GM18498 (cell line): Measurements from ENCODE around the gene TMED5.
"Not testable (repeated sequence)": the region's sequence is repeated elsewhere in the genome, so short reads cannot be mapped to it uniquely, and the experiment has no call there.

Experiments
- ATAC-seq: cut with Tn5 transposase; IDR thresholded peaks from one replicate; pipeline ENCODE4 v1.9.1; 2021; ENCODE audit warnings: mild to moderate bottlenecking, moderate library complexity; ENCODE audit not compliant: unreplicated experiment

Gene TMED5

DNA sequence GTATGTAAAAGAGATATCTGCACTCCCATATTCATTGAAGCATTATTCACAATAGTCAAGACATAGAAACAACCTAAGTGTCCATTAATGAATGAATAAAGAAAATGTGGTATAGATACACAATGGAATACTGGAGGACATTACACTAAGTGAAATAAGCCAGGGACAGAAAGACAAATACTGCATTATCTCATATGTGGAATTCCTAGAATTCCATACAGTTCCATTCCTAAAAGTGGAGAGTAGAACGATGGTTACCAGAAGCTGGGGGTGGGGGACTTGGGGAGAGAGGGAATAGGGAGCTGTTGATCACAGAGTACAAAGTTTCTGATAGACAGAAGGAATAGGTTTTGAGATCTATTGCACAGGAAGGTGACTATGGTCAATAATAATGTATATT is 7.4 kb downstream of the TMED5 start:
- no peak for ATAC-seq

GRCh38 chr1:93171549-93172034 is 8.6 kb downstream of the TMED5 start:
- ATAC-seq: no peak

DNA sequence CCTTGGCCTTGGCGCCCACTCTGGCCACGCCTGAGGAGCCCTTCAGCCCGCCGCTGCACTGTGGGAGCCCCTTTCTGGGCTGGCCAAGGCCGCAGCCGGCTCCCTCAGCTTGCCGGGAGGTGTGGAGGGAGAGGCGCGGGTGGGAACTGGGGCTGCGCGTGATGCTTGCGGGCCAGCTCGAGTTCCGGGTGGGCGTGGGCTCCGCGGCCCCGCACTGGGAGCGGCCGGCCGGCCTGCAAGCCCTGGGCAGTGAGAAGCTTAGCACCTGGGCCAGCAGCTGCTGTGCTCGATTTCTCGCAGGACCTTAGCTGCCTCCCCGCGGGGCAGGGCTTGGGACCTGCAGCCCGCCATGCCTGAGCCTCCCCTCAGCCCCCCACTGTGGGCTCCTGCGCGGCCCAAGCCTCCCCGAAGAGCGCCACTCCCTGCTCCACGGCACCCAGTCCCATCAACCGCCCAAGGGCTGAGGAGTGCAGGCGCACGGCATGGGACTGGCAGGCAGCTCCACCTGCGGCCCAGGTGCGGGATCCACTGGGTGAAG is 10.0 kb downstream of the TMED5 start:
- not testable (repeated sequence) for ATAC-seq

- no peak for ATAC-seq
Measured at GRCh38 chr1:93167006-93167405, 13.2 kb downstream of the TMED5 start.

DNA sequence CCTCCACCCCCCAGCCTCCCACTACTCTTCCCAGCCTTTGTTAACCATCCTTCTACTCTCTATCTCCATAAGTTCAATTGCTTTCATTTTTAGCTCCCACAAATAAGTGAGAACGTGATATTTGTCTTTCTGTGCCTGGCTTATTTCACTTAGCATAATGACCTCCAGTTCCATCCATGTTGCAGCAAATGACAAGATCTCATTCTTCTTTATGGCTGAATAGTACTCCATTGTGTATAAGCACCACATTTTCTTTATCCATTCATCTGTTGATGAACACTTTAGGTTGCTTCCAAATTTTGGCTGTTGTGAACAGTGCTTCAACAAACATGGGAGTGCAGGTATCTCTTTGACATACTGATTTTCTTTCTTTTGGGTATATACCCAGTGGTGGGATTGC is 14.3 kb downstream of the TMED5 start:
- not testable (repeated sequence) for ATAC-seq

DNA sequence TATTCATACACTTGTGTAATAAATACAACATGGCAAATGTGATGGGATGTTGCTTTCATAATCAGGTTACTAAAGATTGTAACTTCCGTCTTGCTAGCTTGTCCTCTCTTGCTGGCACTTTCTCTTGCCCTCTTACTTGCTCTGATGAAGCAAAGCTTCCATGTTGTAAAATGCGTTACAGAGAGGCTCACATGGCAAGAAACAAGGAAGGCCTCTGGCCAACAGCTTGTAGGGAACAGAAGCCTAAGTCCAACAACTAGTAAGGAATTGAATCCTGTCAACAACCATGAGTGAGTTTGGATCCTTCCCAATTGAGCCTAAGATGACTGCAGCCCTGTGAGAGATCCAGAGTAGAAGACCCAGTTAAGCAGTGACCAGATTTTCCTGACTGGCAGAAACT is 15.4 kb downstream of the TMED5 start:
- ATAC-seq: no peak

DNA sequence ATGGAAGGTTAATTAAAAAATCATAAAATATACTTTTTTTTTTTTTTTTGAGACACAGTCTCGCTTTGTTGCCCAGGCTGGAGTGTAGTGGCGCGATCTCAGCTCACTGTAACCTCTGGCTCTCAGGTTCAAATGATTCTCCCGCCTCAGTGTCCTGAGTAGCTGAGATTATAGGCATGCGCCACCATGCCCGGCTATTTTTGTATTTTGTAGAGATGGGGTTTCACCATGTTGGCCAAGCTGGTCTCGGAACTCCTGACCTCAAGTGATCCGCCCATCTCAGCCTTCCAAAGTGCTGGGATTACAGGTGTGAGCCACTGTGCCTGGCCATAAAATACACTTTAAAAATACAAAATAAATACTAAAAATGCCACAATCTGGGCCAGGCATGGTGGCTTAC is 16.9 kb downstream of the TMED5 start:
- ATAC-seq: not testable (repeated sequence)

DNA sequence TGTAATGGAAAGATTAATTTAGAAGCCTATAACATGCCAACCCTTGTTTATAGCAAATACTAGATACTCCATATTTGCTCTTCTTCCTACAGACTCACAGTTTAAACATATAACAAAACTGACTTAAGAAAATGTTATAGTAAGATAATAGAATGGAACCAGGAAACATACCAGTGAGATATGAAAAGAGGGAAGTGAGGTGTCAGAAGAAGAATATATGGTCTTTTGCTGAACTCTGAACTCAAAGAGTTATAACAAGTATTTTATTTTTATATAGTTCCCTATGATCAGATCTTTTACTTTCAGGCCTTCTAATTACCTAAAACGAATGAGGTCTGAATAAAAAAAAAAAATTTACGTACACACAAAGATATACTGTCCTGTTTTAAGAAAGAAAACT is 20.9 kb downstream of the TMED5 start:
- no peak for ATAC-seq

DNA sequence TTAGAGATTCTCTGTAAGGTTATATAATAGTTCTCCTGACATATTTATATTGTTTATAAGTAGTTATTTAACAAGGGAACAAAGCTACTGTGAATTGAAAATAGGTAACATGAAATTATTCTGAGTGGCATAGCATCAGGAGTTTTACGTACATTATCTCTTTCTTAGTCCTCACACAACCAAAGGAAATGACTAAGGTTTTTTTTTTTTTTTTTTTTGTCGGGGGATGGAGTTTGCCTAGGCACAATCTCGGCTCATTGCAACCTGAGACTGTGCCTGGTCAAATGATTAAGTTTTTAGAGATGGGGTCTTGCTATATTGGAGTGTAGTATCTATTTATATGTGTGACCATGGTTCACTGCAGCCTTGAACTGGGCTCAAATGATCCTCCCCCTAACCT is 24.9 kb downstream of the TMED5 start:
- no peak for ATAC-seq

GRCh38 chr1:93154898-93155297 is 25.3 kb downstream of the TMED5 start:
- ATAC-seq: no peak

DNA sequence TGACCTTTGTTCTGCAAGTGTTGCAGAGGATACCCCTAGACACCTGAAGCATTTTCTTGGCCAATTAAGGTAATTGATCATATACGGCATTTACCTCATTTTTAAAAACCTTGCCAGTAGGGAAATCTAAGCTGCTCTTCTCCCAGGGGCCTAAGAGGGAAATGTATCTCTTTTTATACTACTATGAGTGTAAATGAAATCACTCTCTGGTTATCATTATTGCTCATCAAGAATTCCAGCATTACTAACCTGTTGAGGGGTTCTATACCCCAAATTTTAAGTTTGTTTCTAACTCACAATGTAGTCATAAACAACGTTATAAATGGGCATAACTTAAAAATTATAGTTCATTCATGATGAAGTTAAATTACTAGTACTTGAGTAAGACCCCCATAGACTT is 27.4 kb downstream of the TMED5 start:
- ATAC-seq: no peak

DNA sequence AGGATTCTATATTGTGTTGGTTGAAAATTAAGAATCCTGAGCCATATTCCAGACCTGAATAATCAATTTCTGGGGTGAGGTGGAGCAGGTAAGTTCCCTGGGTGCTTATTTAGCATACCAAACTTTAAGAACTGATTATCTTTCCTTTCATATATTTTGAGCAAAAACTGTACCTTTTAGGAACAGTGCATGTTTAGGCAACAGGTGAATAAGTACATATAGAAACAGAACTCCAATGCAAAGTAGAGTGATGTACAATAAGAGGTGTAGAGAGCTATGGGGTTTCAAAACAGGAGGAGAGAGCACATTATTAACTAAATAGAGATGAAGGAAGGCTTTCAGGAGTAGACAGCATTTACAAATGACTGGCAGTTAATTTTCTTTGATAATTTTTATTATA is 28.7 kb downstream of the TMED5 start:
- ATAC-seq: no peak

DNA sequence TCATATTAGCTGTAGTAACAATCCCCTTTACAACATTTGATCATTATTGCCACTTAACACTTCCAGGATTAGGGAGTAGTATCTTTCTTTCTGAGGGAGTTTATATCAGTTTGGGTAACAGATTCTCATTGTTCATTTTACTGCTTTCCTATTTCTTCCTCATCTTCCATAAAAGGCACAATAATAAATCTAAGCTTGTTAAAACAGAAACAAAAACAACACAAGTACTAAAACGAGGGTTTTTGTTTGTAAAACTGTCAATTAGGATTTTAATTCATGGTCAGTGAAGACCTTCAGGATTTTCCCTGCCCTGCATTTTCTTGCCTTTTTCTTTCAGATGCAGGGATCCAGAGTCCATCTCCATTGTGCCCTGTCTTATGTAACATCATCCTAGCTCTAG is 29.5 kb downstream of the TMED5 start:
- no peak for ATAC-seq

DNA sequence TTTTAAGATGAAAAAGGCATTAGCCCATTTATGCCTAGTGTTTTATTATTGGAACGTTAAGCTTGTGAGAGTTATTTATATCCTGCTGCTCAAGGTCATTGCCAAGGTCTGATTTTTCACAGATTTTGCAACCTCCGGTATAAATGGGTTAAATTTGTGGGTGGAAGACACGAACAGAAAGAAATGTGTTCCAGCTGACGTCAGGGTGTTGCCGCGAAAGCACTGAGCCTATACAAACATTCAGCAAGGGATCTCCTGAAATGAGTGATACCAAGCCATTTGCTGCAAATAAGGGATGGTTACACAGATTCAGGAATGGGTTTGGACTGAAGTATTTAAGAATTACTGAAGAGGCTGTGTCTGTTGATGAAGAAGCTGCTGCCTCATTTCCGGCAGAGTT is 32.2 kb downstream of the TMED5 start:
- no peak for ATAC-seq

- no peak for ATAC-seq
Measured at GRCh38 chr1:93143769-93144168, 36.4 kb downstream of the TMED5 start.

- ATAC-seq: no peak
Measured at GRCh38 chr1:93143136-93143535, 37.1 kb downstream of the TMED5 start.

DNA sequence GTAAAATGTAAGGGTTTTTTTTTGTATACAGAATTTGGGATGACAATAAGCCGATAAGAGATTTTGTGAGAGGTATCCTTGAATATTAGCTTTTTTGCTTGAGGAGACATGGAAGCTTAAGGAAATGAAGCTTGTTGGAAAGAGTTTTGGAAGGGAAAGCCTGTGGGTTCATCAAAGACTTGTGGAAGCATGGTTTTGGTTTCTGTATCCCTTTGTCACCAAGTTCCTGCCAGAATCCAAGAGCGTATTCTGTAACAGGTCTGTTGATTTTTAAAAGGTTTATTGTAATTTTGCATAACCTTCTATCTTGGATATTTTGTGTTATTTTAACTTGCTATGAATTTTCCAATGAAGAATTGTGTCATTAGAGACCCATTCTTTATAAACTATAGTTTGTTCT is 38.1 kb downstream of the TMED5 start:
- ATAC-seq: no peak

DNA sequence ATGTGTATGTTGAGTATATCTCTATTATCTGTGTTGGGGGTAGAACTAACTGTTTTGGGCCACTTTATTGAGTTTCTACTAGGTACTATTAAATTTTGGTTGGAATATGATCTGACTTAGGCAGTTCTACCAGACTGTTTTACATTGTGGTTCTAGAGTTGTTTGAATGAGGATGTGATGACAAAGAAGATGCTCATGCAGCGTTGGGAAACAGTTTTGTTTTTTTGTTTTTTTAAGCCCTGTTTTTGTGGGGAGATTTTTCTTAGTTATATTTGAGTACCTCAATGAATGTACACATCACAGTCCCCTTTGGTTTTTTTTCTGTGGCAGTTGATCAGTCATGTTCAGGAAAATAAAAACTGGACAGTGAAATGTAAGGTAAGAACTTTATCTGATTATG is 40.1 kb downstream of the TMED5 start:
- ATAC-seq: no peak

GRCh38 chr1:93137604-93138292 is 42.5 kb downstream of the TMED5 start:
- no peak for ATAC-seq

- no peak for ATAC-seq
Measured at GRCh38 chr1:93136445-93136844, 43.8 kb downstream of the TMED5 start.

DNA sequence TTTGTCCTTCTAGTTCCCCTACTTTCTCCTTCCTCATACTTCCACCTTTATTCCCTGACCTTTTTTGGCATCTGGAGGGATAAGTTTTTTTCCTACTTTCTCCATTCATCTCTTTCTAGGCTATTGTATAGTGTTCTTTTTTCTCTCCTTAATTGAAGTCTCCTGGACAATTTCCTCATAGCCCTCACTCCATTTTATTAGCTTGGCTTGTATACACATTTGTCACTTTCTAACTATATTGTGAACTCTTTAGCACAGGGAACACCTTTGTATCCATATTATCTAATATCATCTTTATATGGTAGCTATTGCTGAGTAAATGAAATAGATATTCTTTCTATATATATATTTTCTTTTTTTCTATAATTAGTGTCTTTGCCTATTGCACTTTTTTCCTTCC is 47.6 kb downstream of the TMED5 start:
- ATAC-seq: no peak

DNA sequence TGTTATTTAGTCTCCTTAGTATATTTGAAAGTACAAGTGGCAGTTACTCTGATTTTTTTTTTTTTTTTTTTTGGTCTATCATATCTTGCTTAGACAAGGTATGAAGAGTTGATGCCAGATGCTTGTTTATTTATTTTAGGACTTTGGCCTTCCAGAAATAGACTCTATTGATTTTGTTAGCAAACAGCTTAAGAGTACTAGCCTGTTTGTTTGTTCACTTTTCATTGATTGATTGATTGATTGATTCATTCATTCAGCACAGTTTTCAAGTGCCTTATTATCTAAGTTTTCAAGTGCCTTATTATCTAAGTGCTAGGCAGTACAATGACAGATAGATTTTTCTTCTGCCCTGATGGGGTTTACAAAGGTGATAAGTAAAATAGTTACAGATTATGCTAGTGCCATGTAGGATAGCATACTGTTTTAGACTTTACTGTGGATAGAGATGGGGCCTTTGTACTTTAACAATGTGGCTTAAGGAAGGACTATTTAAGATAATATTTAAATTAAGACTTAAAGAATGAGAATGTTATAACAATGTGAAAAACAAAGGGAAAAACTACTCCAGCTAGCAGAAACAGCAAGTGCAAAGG is 50.6 kb downstream of the TMED5 start:
- ATAC-seq: no peak
